HL-60 (cell line): ENCODE results near the gene TOMM22.

Source experiments
- SPI1 ChIP-seq: IDR thresholded peaks from 2 replicates; pipeline ENCODE4 v1.6.1; 2012; ENCODE audit warnings: low read depth, mild to moderate bottlenecking, borderline replicate concordance
- TF ChIP-seq, protein P1 (sequence below): IDR thresholded peaks from one replicate; pipeline ENCODE4 v1.5.1; 2011; ENCODE audit warnings: low read length, control low read depth, inconsistent platforms; ENCODE audit not compliant: insufficient read depth

DNA sequence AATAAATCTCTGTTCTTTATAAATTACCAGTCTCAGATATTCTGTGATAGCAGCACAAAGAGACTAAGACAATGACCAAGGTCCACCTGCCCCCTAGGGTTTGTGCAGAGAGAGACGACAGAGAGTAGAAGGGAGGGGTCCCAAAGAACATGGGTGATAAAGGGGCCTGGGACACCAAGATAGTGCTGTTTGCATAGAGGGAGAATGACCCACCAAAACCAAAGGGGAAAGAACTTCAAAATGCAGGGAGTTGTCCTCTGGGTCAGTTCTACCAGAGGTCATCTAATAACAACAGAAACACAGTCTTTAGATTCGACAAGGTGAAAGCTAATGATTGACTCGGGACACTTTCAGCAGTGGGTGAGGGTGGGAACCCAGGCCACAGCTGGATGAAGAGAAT lies 49.2 kb upstream of the TOMM22 start:
- TF ChIP-seq, protein P1, sequence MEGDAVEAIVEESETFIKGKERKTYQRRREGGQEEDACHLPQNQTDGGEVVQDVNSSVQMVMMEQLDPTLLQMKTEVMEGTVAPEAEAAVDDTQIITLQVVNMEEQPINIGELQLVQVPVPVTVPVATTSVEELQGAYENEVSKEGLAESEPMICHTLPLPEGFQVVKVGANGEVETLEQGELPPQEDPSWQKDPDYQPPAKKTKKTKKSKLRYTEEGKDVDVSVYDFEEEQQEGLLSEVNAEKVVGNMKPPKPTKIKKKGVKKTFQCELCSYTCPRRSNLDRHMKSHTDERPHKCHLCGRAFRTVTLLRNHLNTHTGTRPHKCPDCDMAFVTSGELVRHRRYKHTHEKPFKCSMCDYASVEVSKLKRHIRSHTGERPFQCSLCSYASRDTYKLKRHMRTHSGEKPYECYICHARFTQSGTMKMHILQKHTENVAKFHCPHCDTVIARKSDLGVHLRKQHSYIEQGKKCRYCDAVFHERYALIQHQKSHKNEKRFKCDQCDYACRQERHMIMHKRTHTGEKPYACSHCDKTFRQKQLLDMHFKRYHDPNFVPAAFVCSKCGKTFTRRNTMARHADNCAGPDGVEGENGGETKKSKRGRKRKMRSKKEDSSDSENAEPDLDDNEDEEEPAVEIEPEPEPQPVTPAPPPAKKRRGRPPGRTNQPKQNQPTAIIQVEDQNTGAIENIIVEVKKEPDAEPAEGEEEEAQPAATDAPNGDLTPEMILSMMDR, result no peak
- no peak for TF ChIP-seq SPI1
